ENCODE measurements around the gene KIAA0825.

The KIAA0825 gene

DNA sequence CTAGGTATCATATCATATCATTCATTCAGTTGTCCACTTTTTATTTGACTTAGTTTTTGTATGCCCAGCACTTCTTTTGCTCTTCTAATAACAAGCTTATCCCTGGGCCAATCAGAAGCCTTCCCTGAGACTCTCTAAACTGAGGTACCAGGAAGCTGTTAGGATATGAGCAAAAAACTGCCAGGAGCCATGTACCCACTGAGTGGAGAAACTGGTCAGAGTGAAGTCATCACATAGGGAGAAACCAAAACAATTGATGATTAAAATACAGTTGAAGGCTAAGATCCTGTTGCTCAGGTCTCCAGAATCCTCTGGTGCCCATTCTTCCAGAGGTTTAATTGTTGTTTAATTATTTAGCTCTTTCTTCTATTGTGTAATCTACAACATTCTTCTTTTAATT is 120.2 kb downstream of the KIAA0825 start:
- DNase-seq (ENCODE audit: low read depth): no peak
- H3K4me3 ChIP-seq (ENCODE audit: low read depth, low read length): no peak overlapping the region
- no peak for TF ChIP-seq MYC (IDR thresholded peaks at IDR 0.05; ENCODE audit: low read depth, low read length)
- TF ChIP-seq POLR2A (IDR thresholded peaks at IDR 0.05; ENCODE audit: extremely low read depth, insufficient read length): no peak
- TF ChIP-seq, protein P1, sequence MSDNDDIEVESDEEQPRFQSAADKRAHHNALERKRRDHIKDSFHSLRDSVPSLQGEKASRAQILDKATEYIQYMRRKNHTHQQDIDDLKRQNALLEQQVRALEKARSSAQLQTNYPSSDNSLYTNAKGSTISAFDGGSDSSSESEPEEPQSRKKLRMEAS (IDR thresholded peaks at IDR 0.05; ENCODE audit: low read depth, low read length): no peak
- TF ChIP-seq, protein P2, sequence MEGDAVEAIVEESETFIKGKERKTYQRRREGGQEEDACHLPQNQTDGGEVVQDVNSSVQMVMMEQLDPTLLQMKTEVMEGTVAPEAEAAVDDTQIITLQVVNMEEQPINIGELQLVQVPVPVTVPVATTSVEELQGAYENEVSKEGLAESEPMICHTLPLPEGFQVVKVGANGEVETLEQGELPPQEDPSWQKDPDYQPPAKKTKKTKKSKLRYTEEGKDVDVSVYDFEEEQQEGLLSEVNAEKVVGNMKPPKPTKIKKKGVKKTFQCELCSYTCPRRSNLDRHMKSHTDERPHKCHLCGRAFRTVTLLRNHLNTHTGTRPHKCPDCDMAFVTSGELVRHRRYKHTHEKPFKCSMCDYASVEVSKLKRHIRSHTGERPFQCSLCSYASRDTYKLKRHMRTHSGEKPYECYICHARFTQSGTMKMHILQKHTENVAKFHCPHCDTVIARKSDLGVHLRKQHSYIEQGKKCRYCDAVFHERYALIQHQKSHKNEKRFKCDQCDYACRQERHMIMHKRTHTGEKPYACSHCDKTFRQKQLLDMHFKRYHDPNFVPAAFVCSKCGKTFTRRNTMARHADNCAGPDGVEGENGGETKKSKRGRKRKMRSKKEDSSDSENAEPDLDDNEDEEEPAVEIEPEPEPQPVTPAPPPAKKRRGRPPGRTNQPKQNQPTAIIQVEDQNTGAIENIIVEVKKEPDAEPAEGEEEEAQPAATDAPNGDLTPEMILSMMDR (IDR thresholded peaks at IDR 0.05; ENCODE audit: low read depth, low read length): no peak

DNA sequence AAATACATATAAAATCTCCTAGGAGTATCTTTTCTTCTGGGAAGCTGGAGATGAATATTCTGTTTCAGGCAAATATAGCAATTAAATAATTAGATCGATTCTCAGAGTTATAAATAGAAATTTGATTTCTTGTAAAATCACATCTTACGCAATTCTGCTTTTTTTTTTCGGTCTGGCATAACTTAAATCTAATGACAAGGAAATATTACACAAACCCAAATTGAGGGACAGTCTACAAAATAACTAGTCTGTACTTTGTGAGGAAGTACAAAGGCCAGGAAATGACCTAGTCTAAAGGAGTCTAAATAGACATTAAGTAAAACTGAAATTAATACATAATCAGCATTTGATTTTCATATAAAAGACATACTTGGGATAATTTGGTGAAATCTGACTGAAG is 133.3 kb downstream of the KIAA0825 start:
- TF ChIP-seq POLR2A (IDR thresholded peaks at IDR 0.05; ENCODE audit: extremely low read depth, insufficient read length) (no peak), MYC (IDR thresholded peaks at IDR 0.05; ENCODE audit: low read depth, low read length) (no peak)
- TF ChIP-seq, protein P2 (IDR thresholded peaks at IDR 0.05; ENCODE audit: low read depth, low read length): no peak
- TF ChIP-seq, protein P1 (IDR thresholded peaks at IDR 0.05; ENCODE audit: low read depth, low read length): no peak
- peak; percentile 9 for DNase-seq (ENCODE audit: low read depth)
- H3K4me3 ChIP-seq (ENCODE audit: low read depth, low read length): no peak overlapping the region

DNA sequence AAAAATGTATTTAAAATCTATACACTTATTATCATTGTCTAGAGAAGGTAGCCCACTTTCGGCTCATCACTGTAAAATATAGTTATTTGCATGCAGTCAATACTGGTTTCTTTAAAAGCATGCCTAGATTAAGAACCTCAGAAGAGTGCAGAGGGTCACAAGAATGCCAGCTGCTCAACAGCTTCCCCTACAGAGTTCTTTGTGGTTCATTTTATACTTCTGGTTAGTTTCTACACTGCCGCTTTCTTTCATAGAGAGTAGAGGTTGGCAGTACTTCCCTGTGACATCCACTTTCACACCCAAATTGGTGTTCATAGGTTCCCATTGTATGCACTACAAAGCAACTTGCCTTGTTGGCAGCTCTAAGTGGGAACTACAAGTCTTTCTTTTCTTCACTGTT is 137.3 kb downstream of the KIAA0825 start:
- no peak overlapping the region for H3K4me3 ChIP-seq (ENCODE audit: low read depth, low read length)
- TF ChIP-seq, protein P2 (IDR thresholded peaks at IDR 0.05; ENCODE audit: low read depth, low read length): no peak
- TF ChIP-seq, protein P1 (IDR thresholded peaks at IDR 0.05; ENCODE audit: low read depth, low read length): no peak
- TF ChIP-seq MYC (IDR thresholded peaks at IDR 0.05; ENCODE audit: low read depth, low read length) (no peak), POLR2A (IDR thresholded peaks at IDR 0.05; ENCODE audit: extremely low read depth, insufficient read length) (no peak)
- no peak for DNase-seq (ENCODE audit: low read depth)

DNA sequence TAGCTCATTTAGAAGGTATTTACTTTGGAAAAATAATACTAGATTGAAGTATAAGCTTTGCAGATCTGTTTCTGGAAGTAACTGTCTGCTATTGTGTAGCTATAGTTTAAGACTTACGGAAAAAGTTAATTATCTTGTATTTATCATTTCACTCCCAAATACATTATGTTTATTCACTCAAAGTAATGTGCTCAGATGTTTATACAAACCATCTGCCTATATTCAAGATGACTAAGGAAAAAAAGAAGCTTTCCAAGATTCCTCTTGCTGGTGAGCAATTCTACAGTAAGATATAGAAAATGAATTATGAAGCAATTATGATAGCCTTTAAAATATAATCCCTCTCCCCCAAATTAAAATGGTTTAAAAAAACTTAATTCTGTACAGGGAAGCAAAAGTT is 137.9 kb downstream of the KIAA0825 start:
- H3K4me3 ChIP-seq (ENCODE audit: low read depth, low read length): no peak overlapping the region
- no peak for DNase-seq (ENCODE audit: low read depth)
- TF ChIP-seq, protein P2 (IDR thresholded peaks at IDR 0.05; ENCODE audit: low read depth, low read length): no peak
- TF ChIP-seq POLR2A (IDR thresholded peaks at IDR 0.05; ENCODE audit: extremely low read depth, insufficient read length) (no peak), MYC (IDR thresholded peaks at IDR 0.05; ENCODE audit: low read depth, low read length) (no peak)
- TF ChIP-seq, protein P1 (IDR thresholded peaks at IDR 0.05; ENCODE audit: low read depth, low read length): no peak

DNA sequence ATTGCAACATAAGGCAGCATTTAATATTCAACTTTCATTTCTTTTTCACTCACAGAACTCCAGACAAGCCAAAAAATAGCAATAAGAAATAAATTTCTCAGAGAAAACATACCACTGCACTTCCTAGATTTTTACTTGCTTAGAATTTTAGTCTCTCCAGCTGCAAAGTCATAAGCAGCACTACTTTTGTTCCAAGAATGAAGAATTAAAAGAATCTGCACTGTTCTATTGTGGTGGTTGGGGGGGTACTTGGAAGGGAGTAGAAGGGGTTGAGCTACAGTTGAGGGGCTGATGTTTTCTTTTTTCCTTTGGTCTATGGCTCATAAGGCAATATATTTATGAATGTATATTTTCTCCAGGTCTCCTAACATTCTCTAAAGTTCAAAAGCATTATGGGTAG is 144.5 kb downstream of the KIAA0825 start:
- H3K4me3 ChIP-seq (ENCODE audit: low read depth, low read length): no peak overlapping the region
- TF ChIP-seq, protein P1 (IDR thresholded peaks at IDR 0.05; ENCODE audit: low read depth, low read length): no peak
- no peak for TF ChIP-seq POLR2A (IDR thresholded peaks at IDR 0.05; ENCODE audit: extremely low read depth, insufficient read length)
- DNase-seq (ENCODE audit: low read depth): no peak

DNA sequence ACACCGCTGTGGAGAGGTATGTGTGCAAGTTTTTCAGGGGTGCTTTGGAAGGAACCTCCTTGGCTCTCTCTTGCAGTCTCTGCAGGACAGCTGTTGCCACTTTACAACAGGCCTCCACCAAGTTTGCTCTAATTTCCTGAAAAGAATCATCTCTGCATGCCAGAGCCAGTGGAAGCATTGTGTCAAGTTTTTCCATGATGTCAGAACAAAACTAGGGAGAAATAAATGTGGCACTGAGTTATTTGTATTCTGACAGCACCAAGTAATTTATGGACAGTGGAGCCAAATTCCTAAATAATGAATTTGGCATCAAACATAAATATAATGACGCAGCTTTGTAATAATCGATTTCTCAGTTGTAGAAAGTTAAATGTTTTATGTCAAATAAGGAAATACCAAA is 146.9 kb downstream of the KIAA0825 start:
- no peak overlapping the region for H3K4me3 ChIP-seq (ENCODE audit: low read depth, low read length)
- TF ChIP-seq, protein P1 (IDR thresholded peaks at IDR 0.05; ENCODE audit: low read depth, low read length): no peak
- TF ChIP-seq MYC (IDR thresholded peaks at IDR 0.05; ENCODE audit: low read depth, low read length) (no peak), POLR2A (IDR thresholded peaks at IDR 0.05; ENCODE audit: extremely low read depth, insufficient read length) (no peak)
- TF ChIP-seq, protein P2 (IDR thresholded peaks at IDR 0.05; ENCODE audit: low read depth, low read length): no peak
- DNase-seq (ENCODE audit: low read depth): no peak
